Measurements from ENCODE around the gene WWOX.

DNA sequence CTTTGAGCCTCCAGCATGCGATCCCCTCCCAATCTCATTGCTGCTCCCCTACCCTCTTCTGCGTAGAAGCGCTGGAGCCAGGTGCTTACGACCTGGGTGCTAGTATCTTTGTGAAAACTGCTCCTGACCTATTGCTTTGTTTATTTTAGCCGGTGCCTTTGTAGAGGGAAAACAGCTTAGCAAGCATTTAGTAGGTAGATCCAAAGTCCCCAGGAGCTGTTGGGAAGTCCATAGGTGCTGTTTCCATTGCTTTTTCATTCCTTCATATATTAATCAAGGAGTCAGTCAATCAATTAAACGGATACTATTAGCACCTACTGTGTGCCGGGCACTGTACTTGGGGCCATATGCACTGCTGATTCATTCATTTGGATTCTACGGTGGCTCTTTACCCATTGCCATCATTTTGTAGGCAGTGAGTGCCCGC is 497.6 kb downstream of the WWOX start:
- TF ChIP-seq, protein P1, sequence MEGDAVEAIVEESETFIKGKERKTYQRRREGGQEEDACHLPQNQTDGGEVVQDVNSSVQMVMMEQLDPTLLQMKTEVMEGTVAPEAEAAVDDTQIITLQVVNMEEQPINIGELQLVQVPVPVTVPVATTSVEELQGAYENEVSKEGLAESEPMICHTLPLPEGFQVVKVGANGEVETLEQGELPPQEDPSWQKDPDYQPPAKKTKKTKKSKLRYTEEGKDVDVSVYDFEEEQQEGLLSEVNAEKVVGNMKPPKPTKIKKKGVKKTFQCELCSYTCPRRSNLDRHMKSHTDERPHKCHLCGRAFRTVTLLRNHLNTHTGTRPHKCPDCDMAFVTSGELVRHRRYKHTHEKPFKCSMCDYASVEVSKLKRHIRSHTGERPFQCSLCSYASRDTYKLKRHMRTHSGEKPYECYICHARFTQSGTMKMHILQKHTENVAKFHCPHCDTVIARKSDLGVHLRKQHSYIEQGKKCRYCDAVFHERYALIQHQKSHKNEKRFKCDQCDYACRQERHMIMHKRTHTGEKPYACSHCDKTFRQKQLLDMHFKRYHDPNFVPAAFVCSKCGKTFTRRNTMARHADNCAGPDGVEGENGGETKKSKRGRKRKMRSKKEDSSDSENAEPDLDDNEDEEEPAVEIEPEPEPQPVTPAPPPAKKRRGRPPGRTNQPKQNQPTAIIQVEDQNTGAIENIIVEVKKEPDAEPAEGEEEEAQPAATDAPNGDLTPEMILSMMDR (IDR thresholded peaks at IDR 0.05): no peak
- no peak for TF ChIP-seq POLR2A (IDR thresholded peaks at IDR 0.05)

All from thyroid gland (tissue), 4 donors.